ENCODE data around the gene ERF.

DNA sequence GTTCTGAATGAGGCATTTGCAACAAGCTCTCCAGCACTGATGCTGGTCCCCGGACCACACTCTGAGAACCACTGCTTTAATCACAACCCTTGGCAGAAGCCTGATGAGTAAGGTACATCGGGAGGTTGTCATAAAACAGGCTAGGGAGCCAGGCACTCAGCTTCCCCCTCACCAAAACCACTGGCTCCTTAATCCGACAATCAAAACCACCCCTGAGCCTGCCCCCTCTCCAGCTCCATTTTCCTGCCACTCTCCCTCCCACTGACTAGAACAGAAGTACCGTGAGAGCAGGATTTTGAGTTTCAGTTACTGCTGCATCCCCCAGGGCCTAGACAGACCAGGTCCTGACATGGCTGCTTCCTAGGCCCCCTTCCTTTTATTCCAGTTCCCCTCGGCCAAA is 19.7 kb downstream of the ERF start:
- TF ChIP-seq ELF4 (IDR thresholded peaks at IDR 0.05) (no peak), HDGF (IDR thresholded peaks at IDR 0.05; ENCODE audit: borderline replicate concordance) (no peak), TARDBP (IDR thresholded peaks at IDR 0.05) (no peak), SUZ12 (IDR thresholded peaks at IDR 0.05) (no peak), FOXA1 (IDR thresholded peaks at IDR 0.05) (no peak), ARNT (IDR thresholded peaks at IDR 0.05) (no peak), BHLHE40 (IDR thresholded peaks at IDR 0.05; ENCODE audit: borderline replicate concordance) (no peak), FOXK2 (IDR thresholded peaks at IDR 0.05) (no peak), L3MBTL2 (conservative IDR thresholded peaks at IDR 0.05) (no peak), ZNF384 (IDR thresholded peaks at IDR 0.05) (no peak)
- TF ChIP-seq, protein P1, sequence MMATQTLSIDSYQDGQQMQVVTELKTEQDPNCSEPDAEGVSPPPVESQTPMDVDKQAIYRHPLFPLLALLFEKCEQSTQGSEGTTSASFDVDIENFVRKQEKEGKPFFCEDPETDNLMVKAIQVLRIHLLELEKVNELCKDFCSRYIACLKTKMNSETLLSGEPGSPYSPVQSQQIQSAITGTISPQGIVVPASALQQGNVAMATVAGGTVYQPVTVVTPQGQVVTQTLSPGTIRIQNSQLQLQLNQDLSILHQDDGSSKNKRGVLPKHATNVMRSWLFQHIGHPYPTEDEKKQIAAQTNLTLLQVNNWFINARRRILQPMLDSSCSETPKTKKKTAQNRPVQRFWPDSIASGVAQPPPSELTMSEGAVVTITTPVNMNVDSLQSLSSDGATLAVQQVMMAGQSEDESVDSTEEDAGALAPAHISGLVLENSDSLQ (IDR thresholded peaks at IDR 0.05), result no peak
